Common myeloid progenitor, CD34-positive (primary cell): ENCODE data around the gene SPATA6L.

Experiments used
- CTCF ChIA-PET: fragments of 350-600 bp; sonication (Branson Sonifier 250); formaldehyde crosslinking; loops from one replicate; lab custom pipeline; 2021; ENCODE audit warnings: antibody characterized with exemption; lab: Charles Lee
- POLR2A ChIA-PET: fragments of 350-600 bp; sonication (Branson Sonifier 250); formaldehyde crosslinking; loops from one replicate; lab custom pipeline; 2021; ENCODE audit warnings: antibody characterized with exemption; lab: Charles Lee
- DNase-seq, 3 donors: peaks; one replicate each; pipeline versions ENCODE4 v3.0.0 to v3.0.0-alpha.2; 2013
- H3K27ac ChIP-seq, 2 experiments: 1 replicate in 1 of 2; 2 replicates in 1 of 2; pipeline ENCODE4 v1.7.0; 2013; ENCODE audit warnings: inconsistent platforms in 2 of 2, low read length in 2 of 2, mild to moderate bottlenecking in 2 of 2, low read depth in 1 of 2, moderate library complexity in 1 of 2; ENCODE audit not compliant: severe bottlenecking in 2 of 2, insufficient read depth in 1 of 2, poor library complexity in 1 of 2
- H3K27me3 ChIP-seq, 5 experiments: replicated peaks in 2 of 5; 1 replicate in 3 of 5; 2 replicates in 2 of 5; pipeline versions ENCODE4 v1.6.1 to v1.7.0; 2013; ENCODE audit warnings: low read length in 4 of 5, mild to moderate bottlenecking in 2 of 5, moderate library complexity in 2 of 5, inconsistent platforms in 1 of 5; ENCODE audit not compliant: insufficient read depth in 5 of 5, control insufficient read depth in 4 of 5
- H3K36me3 ChIP-seq, 4 experiments: 1 replicate in 2 of 4; 2 replicates in 2 of 4; pipeline versions ENCODE4 v1.6.1 to v1.7.0; 2013; ENCODE audit warnings: low read length in 3 of 4, control low read depth in 1 of 4, mild to moderate bottlenecking in 1 of 4; ENCODE audit not compliant: control insufficient read depth in 4 of 4, insufficient read depth in 4 of 4
- H3K4me1 ChIP-seq, 4 experiments: 1 replicate in 3 of 4; 2 replicates in 1 of 4; pipeline versions ENCODE4 v1.6.1 to v1.7.1; 2013; ENCODE audit warnings: low read length in 3 of 4, mild to moderate bottlenecking in 3 of 4, control low read depth in 1 of 4, inconsistent platforms in 1 of 4, moderate library complexity in 1 of 4; ENCODE audit not compliant: control insufficient read depth in 4 of 4, insufficient read depth in 4 of 4; ENCODE audit errors: control extremely low read depth in 1 of 4
- H3K4me3 ChIP-seq, 7 experiments: 1 replicate in 4 of 7; 2 replicates in 3 of 7; pipeline versions ENCODE4 v1.5.1 to v1.7.0; 2013; ENCODE audit warnings: mild to moderate bottlenecking in 7 of 7, low read length in 6 of 7, moderate library complexity in 6 of 7, inconsistent platforms in 2 of 7, low read depth in 2 of 7, control low read depth in 1 of 7; ENCODE audit not compliant: insufficient read depth in 4 of 7, control insufficient read depth in 1 of 7; ENCODE audit errors: extremely low read depth in 1 of 7
- H3K9me3 ChIP-seq, 5 experiments: 1 replicate in 4 of 5; 2 replicates in 1 of 5; pipeline versions ENCODE4 v1.6.1 to v1.7.1; 2013; ENCODE audit warnings: low read length in 4 of 5, mild to moderate bottlenecking in 2 of 5, inconsistent platforms in 1 of 5, low read depth in 1 of 5, moderate library complexity in 1 of 5; ENCODE audit not compliant: control insufficient read depth in 4 of 5, insufficient read depth in 2 of 5; ENCODE audit errors: control extremely low read depth in 1 of 5
- WGBS: methylation state at CpG from one replicate; pipeline ENCODE4 v1.1.5; 2013; ENCODE audit not compliant: insufficient coverage; 5-methylcytosine and 5-hydroxymethylcytosine counted together

The SPATA6L gene

DNA sequence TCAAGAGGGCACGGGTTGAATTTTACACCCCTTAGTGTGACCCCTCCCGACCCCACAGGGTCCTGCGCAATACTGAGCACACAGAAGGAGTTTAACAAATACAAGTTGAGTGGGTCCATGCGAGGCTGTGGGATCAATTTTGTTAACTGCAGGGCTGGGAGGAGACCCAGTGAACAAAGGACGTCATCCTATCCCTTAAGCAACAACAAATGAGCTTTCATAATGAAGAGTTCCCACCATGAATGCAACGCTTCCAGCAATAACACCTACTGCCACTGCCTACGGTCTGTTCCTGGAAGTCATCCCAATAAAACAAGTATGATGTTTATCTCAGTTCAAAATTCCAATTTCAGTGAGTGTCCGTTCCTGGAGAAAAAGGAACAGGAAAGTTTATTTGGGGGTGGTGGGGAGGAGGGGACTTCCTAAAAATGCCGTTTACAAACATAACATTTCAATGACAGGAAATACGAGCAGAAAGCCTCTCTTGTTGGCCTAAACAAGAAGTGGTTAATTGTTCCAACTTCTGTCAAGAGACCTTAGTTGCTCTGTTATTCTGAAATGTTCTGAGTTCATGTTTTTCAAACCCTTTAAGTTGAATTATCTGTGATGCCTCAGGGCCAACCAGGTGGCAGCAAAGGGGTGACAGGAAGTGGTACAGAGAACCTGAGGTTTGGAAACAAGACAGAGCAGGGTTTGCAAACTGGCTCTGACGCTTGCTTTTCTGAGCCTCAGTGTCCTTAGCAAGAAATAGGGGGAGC lies 69.9 kb downstream of the SPATA6L start:
- peak; percentile 9 to 45 (median 34) for DNase-seq
- CTCF ChIA-PET: no interaction called here

DNA sequence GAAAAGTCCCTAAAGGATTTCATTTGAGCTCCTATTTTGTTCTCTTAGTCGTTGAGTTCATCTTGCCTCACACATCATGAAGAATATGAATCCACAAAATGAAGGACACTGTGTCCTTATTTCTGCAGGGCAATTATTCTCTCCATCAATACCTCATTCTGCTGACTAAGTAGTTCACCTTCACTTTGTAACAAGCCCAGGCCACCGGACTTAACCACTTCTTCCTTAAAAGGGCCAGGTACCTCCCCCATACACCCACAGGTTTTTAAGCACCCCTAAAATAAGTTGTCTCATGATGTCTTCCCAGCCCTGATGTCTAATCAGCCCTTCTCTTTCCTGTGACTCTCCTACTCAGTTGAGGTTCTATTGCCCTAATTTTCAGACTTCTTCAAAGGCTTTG lies 71.3 kb downstream of the SPATA6L start:
- Histone ChIP-seq H3K36me3 (no peaks in the 10 kb centered on the region), H3K27ac (no peak overlapping the region), H3K27me3 (peaks cover 0 to 9% (median 2%) of the 10 kb centered on the region in 5 experiments), H3K4me3 (no peak overlapping the region), H3K9me3 (peaks cover 0 to 2% (median 0%) of the 10 kb centered on the region in 5 experiments), H3K4me1 (peaks cover 0 to 2% (median 0%) of the 10 kb centered on the region in 4 experiments)
- no peak for DNase-seq
- CTCF ChIA-PET: interaction anchor here (2.2 kb wide), 1 partner anchor 8 kb away, joined by 7 read pairs; no protein-coding TSS in a partner anchor
- POLR2A ChIA-PET: no interaction called here
- 100% methylated on average over 2 of the region's 2 CpGs for WGBS

More for the DNA sequence above, 69.9 kb downstream of the SPATA6L start:
- Histone ChIP-seq H3K36me3 (no peaks in the 10 kb centered on the region), H3K4me3 (no peak overlapping the region), H3K9me3 (peaks cover 0 to 2% (median 0%) of the 10 kb centered on the region in 5 experiments), H3K27ac (no peak overlapping the region), H3K4me1 (peaks cover 0 to 6% (median 0%) of the 10 kb centered on the region in 4 experiments), H3K27me3 (peaks cover 0 to 10% (median 3%) of the 10 kb centered on the region in 5 experiments)
- POLR2A ChIA-PET: no interaction called here
- 90% methylated on average over 4 of the region's 11 CpGs for WGBS

DNA sequence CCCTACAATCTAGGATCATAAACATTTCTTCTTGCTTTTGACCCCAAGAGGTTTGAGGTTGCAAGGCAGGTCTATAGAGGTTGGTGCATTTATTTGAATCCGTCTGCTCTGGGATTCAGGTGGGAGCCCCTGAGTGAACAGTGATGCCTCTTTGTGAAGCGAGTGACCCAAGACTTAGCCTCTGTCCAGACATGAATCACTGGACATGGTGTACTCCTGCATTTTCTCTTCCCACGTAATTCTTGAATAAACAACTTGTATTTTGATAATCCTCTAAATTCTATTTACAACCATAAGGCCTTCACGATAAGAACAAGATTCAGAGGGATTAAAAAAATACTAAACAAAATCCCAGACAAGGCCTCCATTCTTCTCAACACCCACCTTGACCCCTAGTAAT lies 71.7 kb downstream of the SPATA6L start:
- 97% methylated on average over 4 of the region's 4 CpGs for WGBS
- POLR2A ChIA-PET: no interaction called here
- H3K27me3 ChIP-seq: peaks cover 0 to 9% (median 0%) of the 10 kb centered on the region in 5 experiments
- no peaks in the 10 kb centered on the region for H3K36me3 ChIP-seq
- peaks cover 0 to 2% (median 0%) of the 10 kb centered on the region in 4 experiments for H3K4me1 ChIP-seq
- peaks cover 0 to 2% (median 0%) of the 10 kb centered on the region in 5 experiments for H3K9me3 ChIP-seq
- CTCF ChIA-PET: interaction anchor here (2.2 kb wide), 1 partner anchor 9 kb away, joined by 7 read pairs; no protein-coding TSS in a partner anchor
- H3K27ac ChIP-seq: no peak overlapping the region
- no peak overlapping the region for H3K4me3 ChIP-seq
- DNase-seq: no peak

DNA sequence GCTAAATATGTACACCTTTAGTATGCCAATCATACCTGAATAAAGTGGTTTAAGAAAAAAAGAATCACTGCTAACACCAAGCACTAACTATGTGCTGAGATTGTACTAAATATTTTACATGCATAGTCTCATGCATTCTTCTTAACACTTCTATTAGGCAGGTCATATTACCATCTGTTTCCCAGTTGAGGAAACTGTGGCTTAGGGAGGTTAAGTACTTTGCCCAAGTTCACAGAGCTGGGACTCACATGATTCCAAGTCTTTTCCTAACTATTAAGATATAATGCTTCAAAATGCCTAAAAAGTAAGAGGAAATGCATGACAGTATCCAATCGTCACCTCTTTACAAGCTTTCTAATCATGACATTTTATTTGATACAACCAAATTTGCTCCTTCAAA lies 73.4 kb downstream of the SPATA6L start:
- ChIA-PET POLR2A (no interaction called here), CTCF (interaction anchor here (2.2 kb wide), 1 partner anchor 10 kb away, joined by 7 read pairs; no protein-coding TSS in a partner anchor)
- WGBS: 86% methylated on average over 1 of the region's 1 CpG
- no peaks in the 10 kb centered on the region for H3K36me3 ChIP-seq
- peaks cover 0 to 9% (median 0%) of the 10 kb centered on the region in 5 experiments for H3K27me3 ChIP-seq
- DNase-seq: no peak
- H3K4me1 ChIP-seq: peaks cover 0 to 2% (median 0%) of the 10 kb centered on the region in 4 experiments
- H3K9me3 ChIP-seq: no peaks in the 10 kb centered on the region
- H3K27ac ChIP-seq: no peak overlapping the region
- H3K4me3 ChIP-seq: no peak overlapping the region

DNA sequence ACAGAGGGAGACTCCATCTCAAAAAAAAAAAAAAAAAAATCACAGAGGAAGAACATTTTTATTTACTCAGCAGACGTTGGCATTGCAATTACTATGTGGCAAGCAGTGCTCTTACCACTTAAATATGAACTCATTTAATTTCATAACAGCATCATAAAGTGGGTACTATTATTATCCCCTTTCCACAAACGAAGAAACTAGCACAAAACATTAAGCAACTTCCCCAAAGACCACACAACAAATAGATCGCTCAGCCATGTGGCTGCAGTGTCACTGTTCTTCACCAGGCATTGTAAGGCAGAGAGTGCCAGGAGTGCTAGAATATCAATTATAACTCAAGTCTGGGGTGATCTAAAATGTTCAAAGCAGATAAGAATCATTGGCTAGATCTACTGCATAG lies 74.0 kb downstream of the SPATA6L start:
- Histone ChIP-seq H3K9me3 (no peaks in the 10 kb centered on the region), H3K4me3 (no peak overlapping the region), H3K36me3 (no peaks in the 10 kb centered on the region), H3K27me3 (peaks cover 0 to 9% (median 0%) of the 10 kb centered on the region in 5 experiments), H3K27ac (no peak overlapping the region), H3K4me1 (peaks cover 0 to 2% (median 0%) of the 10 kb centered on the region in 4 experiments)
- no peak for DNase-seq
- POLR2A ChIA-PET: no interaction called here
- CTCF ChIA-PET: no interaction called here
- 75% methylated on average over 2 of the region's 3 CpGs for WGBS

DNA sequence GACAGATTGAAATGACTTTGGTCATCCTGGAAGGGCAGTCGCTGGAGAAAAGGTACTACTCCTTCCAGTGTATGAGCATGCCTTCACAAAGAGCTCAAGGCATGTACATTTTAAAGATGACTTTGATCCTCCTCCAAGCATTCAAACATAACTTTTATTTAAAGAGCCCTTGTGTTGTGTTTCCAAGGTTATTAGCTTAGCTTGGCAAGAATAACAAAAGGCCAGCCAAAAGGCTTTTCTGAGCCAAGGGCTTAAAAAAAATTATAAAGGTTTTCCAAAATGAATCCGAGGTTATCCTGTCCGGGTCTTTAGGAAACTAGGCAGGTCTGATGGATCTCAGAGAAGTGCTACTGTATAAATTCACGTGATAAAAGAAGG lies 75.2 kb downstream of the SPATA6L start:
- Histone ChIP-seq H3K36me3 (no peaks in the 10 kb centered on the region), H3K9me3 (no peaks in the 10 kb centered on the region), H3K27me3 (peaks cover 0 to 9% (median 0%) of the 10 kb centered on the region in 5 experiments), H3K4me3 (no peak overlapping the region), H3K27ac (no peak overlapping the region), H3K4me1 (no peaks in the 10 kb centered on the region)
- ChIA-PET CTCF (interaction anchor here (0.7 kb wide), 1 partner anchor 14 kb away, joined by 3 read pairs; no protein-coding TSS in a partner anchor), POLR2A (no interaction called here)
- DNase-seq: no peak
- WGBS: 96% methylated on average over 3 of the region's 4 CpGs
